Subcutaneous abdominal adipose tissue (tissue), 5 donors: Measurements from ENCODE around the gene GCNA.

Experiments used
- H3K27ac ChIP-seq: one replicate; pipeline ENCODE4 v1.7.0; 2013; ENCODE audit warnings: low read depth, mild to moderate bottlenecking, inconsistent platforms, low read length, moderate library complexity
- H3K27me3 ChIP-seq, 5 donors: one replicate each; pipeline ENCODE4 v1.7.0; 2013; ENCODE audit warnings: low read length in 5 of 5, inconsistent platforms in 1 of 5; ENCODE audit not compliant: control insufficient read depth in 5 of 5, insufficient read depth in 4 of 5
- H3K36me3 ChIP-seq, 5 donors: one replicate each; pipeline ENCODE4 v1.7.0; 2013; ENCODE audit warnings: low read length in 5 of 5; ENCODE audit not compliant: control insufficient read depth in 5 of 5, insufficient read depth in 5 of 5
- H3K4me1 ChIP-seq, 5 donors: one replicate each; pipeline ENCODE4 v1.7.0; 2013; ENCODE audit warnings: low read length in 5 of 5, mild to moderate bottlenecking in 3 of 5, moderate library complexity in 1 of 5; ENCODE audit not compliant: control insufficient read depth in 5 of 5, insufficient read depth in 5 of 5
- H3K4me3 ChIP-seq, 5 donors: one replicate each; pipeline ENCODE4 v1.7.0; 2013; ENCODE audit warnings: low read length in 5 of 5, low read depth in 1 of 5
- H3K9ac ChIP-seq, 5 donors: one replicate each; pipeline ENCODE4 v1.7.0; 2013; ENCODE audit warnings: low read length in 5 of 5, mild to moderate bottlenecking in 4 of 5, moderate library complexity in 3 of 5
- H3K9me3 ChIP-seq, 5 donors: one replicate each; pipeline ENCODE4 v1.7.0; 2013; ENCODE audit warnings: low read length in 5 of 5; ENCODE audit not compliant: control insufficient read depth in 5 of 5
- donor health status: healthy.
- donor health status: healthy.
- donor health status: healthy.
- donor health status: healthy.
- donor health status: healthy.

GCNA gene

GRCh38 chrX:71578253-71579135 lies at the start of gene GCNA:
Gene GCNA, plus strand, starts transcription at chrX:71578437. Its CDS starts 2,385 bp downstream, at chrX:71580822.
- no peak within 1 kb of the TSS for H3K27ac ChIP-seq

GRCh38 chrX:71532078-71532752 lies 46.0 kb upstream of the GCNA start:
- Histone ChIP-seq H3K27me3 (peaks cover 0 to 4% (median 0%) of the 10 kb centered on the region in 5 donors), H3K9me3 (peaks cover 0 to 6% (median 3%) of the 10 kb centered on the region in 5 donors), H3K4me3 (peak overlapping the region; percentile 54 to 96 (median 79)), H3K9ac (peak overlapping the region; percentile 57 to 90 (median 74)), H3K4me1 (peaks cover 0 to 17% (median 8%) of the 10 kb centered on the region in 5 donors), H3K27ac (peak overlapping the region; percentile 98), H3K36me3 (no peaks in the 10 kb centered on the region)

More at GRCh38 chrX:71578253-71579135, at the start of gene GCNA:
- Histone ChIP-seq H3K4me1 (no peaks in the 10 kb centered on the region), H3K4me3 (no peak within 1 kb of the TSS), H3K9ac (no peak within 1 kb of the TSS), H3K36me3 (peaks cover 11 to 23% (median 12%) of the 10 kb centered on the region in 5 donors), H3K9me3 (no peaks in the 10 kb centered on the region), H3K27me3 (peaks cover 0 to 6% (median 0%) of the 10 kb centered on the region in 5 donors)

GRCh38 chrX:71532753-71533425 lies 45.3 kb upstream of the GCNA start, which contains the start of gene OGT:
Gene OGT, plus strand, starts transcription at chrX:71533104. Its CDS starts 196 bp downstream, at chrX:71533300.
- Histone ChIP-seq H3K27me3 (peaks cover 0 to 4% (median 0%) of the 10 kb centered on the region in 5 donors), H3K9me3 (peaks cover 0 to 6% (median 3%) of the 10 kb centered on the region in 5 donors), H3K9ac (peak within 1 kb of the TSS; percentile 77 to 95 (median 90)), H3K4me3 (peak within 1 kb of the TSS; percentile 79 to 98 (median 91)), H3K36me3 (peaks cover 0 to 3% (median 2%) of the 10 kb centered on the region in 5 donors), H3K27ac (peak within 1 kb of the TSS; percentile 98), H3K4me1 (peaks cover 0 to 23% (median 11%) of the 10 kb centered on the region in 5 donors)

- Histone ChIP-seq H3K27ac (peak overlapping the region; percentile 98), H3K9ac (peak overlapping the region; percentile 77 to 95 (median 90)), H3K4me1 (peaks cover 0 to 24% (median 12%) of the 10 kb centered on the region in 5 donors), H3K27me3 (peaks cover 0 to 3% (median 0%) of the 10 kb centered on the region in 5 donors), H3K4me3 (peak overlapping the region; percentile 79 to 98 (median 91)), H3K9me3 (peaks cover 0 to 6% (median 3%) of the 10 kb centered on the region in 5 donors), H3K36me3 (peaks cover 0 to 5% (median 2%) of the 10 kb centered on the region in 5 donors)
These were observed 44.8 kb upstream of the GCNA start for GRCh38 chrX:71533516-71533850.

GRCh38 chrX:71533851-71534561 lies 44.2 kb upstream of the GCNA start:
- peaks cover 0 to 3% (median 0%) of the 10 kb centered on the region in 5 donors for H3K27me3 ChIP-seq
- peaks cover 0 to 6% (median 0%) of the 10 kb centered on the region in 5 donors for H3K9me3 ChIP-seq
- H3K4me3 ChIP-seq: peak overlapping the region; percentile 79 to 98 (median 91)
- H3K4me1 ChIP-seq: peaks cover 0 to 24% (median 13%) of the 10 kb centered on the region in 5 donors
- peaks cover 0 to 5% (median 2%) of the 10 kb centered on the region in 5 donors for H3K36me3 ChIP-seq
- peak overlapping the region; percentile 77 to 95 (median 90) for H3K9ac ChIP-seq
- H3K27ac ChIP-seq: peak overlapping the region; percentile 98

- Histone ChIP-seq H3K9ac (peak overlapping the region; percentile 77 to 95 (median 90)), H3K4me3 (peak overlapping the region; percentile 79 to 98 (median 91)), H3K27me3 (peaks cover 0 to 3% (median 0%) of the 10 kb centered on the region in 5 donors), H3K9me3 (peaks cover 0 to 6% (median 0%) of the 10 kb centered on the region in 5 donors), H3K4me1 (peaks cover 0 to 29% (median 21%) of the 10 kb centered on the region in 5 donors), H3K36me3 (peaks cover 0 to 5% (median 2%) of the 10 kb centered on the region in 5 donors), H3K27ac (peak overlapping the region; percentile 98)
These were observed 43.3 kb upstream of the GCNA start for GRCh38 chrX:71534773-71535544.

- Histone ChIP-seq H3K4me1 (peaks cover 0 to 34% (median 27%) of the 10 kb centered on the region in 5 donors), H3K9me3 (peaks cover 0 to 6% (median 0%) of the 10 kb centered on the region in 5 donors), H3K27ac (peak overlapping the region; percentile 98), H3K9ac (peak overlapping the region in 1 of 5 donors; percentile 45), H3K36me3 (peaks cover 0 to 5% (median 3%) of the 10 kb centered on the region in 5 donors), H3K4me3 (peak overlapping the region in 4 of 5 donors; percentile 20 to 40 (median 29)), H3K27me3 (peaks cover 0 to 3% (median 0%) of the 10 kb centered on the region in 5 donors)
These were observed 42.0 kb upstream of the GCNA start for GRCh38 chrX:71536285-71536684.

- no peak overlapping the region for H3K4me3 ChIP-seq
- H3K9me3 ChIP-seq: peaks cover 0 to 6% (median 0%) of the 10 kb centered on the region in 5 donors
- peaks cover 0 to 3% (median 0%) of the 10 kb centered on the region in 5 donors for H3K27me3 ChIP-seq
- peaks cover 0 to 5% (median 3%) of the 10 kb centered on the region in 5 donors for H3K36me3 ChIP-seq
- no peak overlapping the region for H3K9ac ChIP-seq
- H3K4me1 ChIP-seq: peaks cover 0 to 40% (median 37%) of the 10 kb centered on the region in 5 donors
- no peak overlapping the region for H3K27ac ChIP-seq
These were observed 40.5 kb upstream of the GCNA start for GRCh38 chrX:71537743-71538142.
